Stimulated activated CD4-positive, alpha-beta T cell treated with anti-CD3 and anti-CD28 coated beads, Interleukin-1b, Interleukin-23, amount 100 ng/mL, for 4 hours (primary cell): ENCODE measurements around the gene INAFM2.

ENCODE experiments used
- DNase-seq, 2 donors: peaks; one replicate each; pipeline ENCODE4 v3.0.0-alpha.2; 2020; ENCODE audit warnings: low read depth in 2 of 2

INAFM2 gene

DNA sequence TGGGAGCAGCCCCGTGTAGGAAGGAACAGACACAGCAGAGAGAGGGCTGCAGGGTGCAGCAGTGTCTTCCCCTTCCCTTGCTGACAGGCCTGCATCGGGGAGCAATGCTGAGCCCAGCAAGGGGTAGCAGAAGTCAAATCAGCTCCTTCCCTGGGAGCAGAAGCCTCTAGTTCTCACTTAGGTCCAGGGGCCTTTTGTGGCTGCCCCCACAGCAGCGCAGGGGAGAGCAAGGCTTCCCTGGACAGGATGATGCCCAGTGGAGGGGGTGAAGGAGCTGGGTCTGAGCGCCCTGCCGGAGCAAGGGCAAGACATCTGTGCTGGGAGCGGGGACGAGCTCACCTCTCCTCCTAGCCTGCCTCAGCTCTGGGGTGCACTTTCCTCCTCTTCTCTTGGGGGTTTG lies 16.6 kb upstream of the INAFM2 start:
- no peak for DNase-seq

DNA sequence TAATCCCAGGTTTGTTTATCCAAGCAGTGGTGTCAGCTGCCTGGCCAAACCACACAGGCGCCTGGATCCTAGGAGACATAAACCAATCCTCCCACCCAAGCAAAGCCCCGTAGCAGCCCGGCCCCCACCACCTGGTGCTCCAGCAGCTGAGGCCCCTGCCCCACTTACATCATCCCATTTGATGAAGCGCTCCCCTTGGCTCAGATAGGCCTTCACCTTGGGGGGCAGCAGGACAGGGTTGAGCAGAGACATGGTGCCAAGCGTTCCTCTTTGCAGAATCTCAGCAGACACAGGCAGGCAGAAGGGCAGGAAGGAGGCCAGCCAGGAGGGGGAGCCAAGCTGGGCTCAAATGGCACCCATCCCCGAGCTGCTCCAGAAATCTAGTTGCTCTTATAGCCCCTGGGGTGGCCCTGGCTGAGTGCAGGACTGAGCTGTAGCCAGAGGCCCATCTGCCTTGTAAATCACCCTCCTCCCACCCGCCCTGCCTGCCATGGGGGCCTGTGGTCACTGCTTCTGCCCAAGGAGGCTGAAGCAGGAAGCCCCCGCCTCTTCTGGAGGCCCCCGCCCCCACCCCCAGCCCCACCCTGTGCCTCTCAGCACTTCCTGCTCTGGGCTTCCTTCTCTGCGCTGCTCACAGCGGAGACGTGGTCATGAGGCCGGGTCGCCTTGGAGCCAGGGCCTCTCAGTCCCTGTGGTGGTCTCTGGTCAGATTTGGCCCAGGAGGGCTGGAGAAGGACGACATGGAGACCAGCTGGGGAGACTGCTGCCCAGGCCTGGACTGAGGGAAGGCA lies 15.9 kb upstream of the INAFM2 start, which contains the start of gene PLCB2:
Gene PLCB2, minus strand, starts transcription at position 515 of the 791 bp plus-strand sequence. Its CDS starts 263 bp downstream, at position 252.
- peak; percentile 35 to 47 for DNase-seq

DNA sequence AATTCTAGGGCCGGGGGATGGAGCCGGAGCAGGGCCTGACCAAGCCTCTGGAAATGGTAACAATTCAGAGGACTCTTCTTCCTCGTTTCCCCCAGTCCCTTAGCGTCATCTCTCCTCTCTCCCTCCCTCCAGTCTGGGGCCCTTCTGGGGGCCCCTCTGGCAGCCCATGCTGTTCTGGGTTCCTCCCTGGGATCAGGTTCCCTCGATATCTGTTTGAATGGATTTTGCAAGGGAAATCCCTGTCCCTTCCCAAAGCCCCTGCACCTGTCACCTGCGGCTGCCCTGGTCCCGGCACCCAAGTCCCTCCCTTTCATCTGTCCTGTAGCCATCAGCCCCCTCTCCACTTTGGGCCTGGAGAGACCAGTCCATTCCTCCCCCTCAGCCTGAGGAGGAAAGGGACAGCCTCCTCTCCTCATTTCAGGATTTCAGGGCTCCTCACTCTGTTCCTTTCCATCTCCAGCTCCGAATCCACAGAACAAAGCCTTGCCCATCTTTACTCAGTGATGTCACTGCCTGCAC lies 14.1 kb upstream of the INAFM2 start:
- DNase-seq: no peak

DNA sequence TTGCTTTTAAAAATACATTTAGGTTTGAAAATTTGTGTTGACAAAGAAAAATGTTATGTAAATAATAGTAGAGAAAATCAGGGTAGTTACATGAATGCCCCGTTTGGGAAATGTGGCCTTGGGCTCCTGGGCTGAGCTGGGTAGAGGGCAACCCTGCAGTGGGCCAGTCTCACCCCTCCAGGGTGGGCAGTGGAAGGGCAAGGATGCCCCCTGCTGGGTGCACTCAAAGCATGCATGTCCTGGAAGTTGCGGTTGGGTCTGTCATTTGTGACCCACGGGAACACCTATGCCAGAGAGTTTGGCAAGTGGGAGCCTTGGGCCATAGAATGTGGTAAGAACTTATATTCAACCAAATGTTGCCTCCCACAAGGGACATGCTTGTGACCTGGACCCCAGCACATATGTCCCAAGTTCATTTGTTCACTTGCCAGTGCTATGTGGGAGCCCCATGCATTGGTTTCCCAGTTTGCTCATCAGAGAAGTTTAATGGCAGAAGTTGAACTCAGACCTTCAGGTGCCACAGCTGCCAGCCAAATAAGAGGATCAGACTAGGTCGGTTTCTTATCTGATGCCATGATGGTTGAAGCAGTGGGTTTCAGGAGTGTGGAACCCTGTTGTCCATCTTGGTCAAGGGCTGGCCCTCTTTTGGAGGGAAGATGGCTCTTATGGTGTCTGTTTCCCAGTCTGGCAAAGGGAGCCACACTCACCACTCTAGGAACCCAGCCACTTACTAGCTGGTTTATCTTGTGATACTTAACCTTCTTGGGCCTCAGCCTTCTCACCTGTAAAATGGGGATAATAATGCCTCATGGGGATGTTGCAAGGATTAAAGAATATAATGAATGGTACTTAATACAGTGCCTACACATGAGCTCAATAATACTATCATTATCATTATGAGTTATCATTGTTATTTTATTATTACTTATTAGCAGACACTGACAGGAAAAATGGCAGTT lies 13.2 kb upstream of the INAFM2 start:
- DNase-seq: peak; percentile 42 to 51

DNA sequence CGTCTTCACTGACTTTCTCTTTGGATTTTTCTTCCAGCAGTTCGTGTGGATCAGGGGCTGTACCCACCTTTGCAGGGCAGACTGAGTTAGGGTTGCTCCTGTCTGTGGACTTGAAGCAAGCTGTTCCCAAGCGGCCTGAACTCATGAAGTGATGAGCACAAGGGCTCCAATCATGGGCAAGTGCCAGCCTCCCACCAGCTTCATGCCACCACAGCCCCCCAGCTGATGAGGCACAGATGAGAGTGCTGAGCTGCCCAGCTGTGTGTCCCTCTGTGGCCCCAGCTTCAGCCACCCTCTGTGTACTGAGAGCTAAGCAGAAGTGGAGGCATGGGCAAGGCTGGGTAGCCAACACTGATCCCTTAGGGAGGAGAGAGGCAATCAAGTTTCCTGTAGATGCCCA lies 12.5 kb upstream of the INAFM2 start:
- no peak for DNase-seq

DNA sequence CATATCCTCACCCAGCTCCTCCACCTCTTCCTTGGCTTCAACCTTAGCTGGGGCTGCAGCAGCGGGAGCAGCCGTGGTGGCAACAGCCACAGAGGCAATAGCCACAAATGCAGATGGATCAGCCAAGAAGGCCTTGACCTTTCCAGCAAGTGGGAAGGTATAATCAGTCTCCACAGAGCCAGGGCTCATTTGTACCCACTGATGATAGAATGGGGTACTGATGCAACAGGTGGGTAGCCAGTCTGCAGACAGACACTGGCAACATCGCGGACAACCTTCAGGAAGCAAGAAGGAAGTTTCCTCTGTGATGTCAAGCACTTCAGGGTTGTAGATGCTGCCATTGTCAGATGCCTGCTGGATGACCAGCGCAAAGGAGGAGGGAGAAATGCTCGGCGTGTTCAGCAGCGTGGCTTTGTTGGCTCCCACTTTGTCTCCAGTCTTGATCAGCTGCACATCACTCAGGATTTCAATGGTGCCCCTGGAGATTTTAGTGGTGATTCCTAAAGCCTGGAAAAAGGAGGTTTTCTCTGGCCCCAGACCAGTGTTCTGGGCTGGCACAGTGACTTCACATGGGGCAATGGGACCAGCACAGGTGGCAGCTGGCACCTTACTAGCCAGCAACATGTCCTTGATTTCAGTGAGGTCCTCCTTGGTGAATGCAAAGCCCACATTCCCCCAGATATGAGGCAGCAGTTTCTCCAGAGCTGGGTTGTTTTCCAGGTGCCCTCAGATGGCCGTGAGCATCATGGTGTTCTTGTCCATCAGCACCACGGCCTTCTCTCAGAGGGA lies 10.9 kb upstream of the INAFM2 start:
- no peak for DNase-seq

DNA sequence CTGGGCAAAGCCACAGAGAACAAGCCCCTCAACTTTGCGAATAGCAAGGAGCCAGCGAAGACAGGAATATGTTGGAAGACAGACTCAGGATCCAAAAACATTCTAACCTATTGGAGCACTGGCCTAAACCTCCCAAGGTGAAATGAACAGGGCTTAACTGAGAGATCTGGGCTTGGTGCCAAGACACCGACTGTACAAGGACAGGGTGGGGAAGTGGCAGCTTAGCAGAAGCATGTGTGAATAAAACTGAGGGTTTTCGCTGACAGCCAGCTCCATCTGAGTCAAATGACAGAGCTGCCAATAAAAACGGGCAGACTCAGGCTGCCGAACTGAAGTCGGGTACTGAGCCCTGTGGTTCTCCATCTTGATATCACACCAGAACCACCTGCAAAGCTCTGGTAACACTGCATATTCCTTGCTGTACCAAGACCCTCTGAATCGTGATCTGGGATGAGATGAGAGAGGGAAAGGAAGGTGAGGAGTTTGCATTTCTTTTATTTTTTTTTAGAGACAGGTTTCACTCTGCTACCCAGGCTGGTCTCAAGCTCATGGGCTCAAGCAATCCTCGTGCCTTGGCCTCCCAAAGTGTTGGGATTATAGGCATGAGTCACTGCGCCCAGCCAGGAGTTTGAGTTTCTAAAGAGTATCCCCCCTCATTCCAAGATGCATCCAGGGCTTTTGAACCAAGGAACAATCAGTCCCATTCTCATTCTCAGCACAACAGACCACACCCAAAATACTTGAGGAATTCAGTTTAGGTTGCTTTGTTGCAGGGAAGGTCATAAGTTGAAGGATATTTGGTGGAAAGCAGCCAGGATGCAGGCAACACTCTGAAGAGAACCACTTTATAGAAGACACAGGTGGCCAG lies 9.7 kb upstream of the INAFM2 start:
- DNase-seq: no peak

DNA sequence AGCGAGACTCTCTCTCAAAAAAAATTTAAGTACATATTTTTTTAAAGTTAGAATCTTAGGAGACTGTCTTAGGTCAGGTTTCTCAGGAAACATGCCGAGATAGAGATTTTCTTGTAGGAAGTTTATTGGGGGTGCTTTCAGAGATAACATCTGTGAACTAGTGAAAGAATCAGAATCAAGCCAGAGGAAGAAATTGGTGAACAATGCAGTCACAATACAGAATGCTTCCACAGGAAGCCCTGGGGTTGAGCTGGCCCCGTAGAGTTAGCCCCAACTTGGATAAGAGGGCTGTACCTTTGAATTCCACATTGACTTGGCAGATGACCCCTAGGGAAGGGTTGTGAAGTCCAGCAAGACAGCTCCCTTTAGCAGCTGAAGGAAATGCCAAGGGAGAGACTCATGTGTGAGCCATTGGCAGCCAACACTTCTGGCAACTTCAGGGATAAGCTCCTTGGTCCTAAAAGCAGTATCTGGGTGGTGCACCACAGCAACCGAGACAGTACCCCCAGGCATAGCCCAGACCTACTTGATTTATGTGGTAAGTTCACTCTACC lies 8.7 kb upstream of the INAFM2 start:
- DNase-seq: no peak

DNA sequence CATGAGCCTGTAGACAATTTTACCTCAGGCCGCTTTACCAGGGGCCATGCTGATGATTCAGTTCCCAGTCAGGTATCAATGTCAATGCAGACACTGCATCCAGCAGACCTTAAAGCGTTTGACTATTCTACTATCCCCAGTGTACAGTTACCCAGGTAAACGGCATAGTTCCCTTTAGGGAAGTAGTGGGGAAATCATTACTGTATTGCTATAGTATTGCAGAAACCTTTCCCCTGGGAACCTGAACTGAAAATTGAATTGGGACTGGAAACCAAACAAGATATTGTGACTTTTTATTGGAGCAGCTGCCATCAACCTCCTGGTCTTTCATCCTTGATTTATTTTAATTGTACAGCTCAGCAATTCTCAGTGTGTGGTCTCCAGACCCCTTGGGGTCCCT lies 6.6 kb upstream of the INAFM2 start:
- DNase-seq: no peak

DNA sequence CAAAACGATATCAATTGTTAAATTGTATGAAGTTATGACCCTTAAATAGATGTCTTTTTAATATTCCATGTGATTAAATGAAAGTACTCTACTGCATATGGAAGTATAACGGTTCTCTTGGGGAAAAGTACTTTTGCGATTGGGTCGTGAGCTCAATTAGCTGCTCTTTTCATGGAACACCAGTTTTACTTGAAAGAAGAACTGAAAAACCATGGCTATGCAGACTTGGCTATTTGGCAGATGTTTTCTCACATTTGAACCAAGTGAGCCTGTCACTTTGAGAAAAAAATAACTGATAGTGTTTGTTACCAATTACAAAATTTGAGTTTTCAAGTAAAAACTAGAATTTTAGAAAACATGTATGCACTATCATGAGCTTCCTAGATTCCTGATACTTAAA lies 5.9 kb upstream of the INAFM2 start:
- no peak for DNase-seq

DNA sequence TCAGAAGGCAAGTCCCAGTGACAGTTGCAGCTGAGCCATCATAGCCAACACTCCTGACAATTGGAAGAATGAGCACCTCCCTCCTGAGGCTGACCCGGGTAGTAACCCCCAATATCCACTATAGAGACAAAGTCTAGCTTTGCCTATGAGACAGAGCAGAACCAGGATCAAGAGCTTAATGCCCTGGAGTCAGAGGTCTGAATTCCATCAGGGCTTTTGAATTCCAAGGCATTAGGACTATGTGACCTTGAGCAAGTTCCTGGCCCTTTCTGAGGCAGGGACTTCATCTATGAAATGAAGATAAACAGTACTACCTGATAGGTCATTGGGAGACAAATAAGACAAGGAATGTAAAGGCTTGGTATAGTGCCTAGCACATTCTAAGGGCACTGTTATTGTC lies 3.1 kb upstream of the INAFM2 start:
- no peak for DNase-seq

DNA sequence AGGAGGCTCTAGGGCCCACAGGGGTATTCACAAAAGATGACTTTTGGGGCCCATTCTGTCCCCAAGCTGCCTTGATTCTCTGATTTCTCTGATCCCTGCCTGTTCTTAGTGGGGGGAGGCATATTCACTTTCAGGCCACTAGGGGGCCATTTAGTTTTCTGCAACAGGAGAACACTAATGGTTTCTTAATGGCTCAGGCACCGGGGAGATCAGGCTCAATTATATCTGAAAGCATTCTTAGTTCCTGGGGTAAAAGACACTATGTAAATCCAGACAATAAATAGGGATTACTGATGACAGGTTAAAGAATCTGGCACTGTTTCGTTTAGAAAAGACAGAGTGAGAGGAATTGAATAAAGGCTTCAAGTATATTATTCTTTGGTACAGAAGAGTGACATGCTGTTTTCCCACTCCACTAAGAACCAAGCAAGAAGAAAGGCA lies 2.5 kb upstream of the INAFM2 start:
- DNase-seq: peak in 1 of 2 donors; percentile 51

DNA sequence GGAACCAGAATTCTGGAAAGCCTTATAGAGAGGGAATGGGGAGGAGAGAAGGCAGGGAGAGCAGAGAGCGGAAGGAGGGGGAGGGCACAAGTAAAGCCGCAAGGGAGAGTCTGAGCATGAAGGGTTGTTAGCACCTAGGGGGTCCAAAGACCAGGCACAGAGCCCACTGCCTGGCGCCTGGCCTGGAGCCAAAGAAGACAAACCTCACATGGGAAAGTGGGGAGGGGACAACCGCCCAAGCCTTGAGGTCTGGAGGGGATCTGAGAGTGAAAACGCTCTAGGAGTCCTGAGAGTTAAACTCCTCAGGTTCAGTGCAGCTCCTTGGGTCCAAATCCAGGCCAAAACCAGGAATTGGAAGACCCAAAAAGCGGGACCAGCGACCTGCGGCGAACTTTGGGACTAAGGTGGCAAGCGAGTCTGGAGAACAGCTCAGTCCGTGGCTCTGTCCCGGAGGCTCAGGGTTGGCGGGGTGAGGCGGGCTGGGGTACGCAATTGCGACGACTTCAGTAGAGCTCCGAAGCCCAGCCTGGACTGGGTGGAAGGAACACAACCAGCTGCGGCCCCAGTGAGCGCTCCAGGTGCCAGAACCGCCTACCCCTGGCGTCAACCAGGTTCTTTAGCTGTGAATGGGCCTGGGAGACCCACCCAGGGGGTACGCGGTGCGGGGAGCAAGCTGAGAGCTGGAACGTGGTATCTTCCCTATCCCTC lies 807 bp upstream of the INAFM2 start:
- no peak for DNase-seq

DNA sequence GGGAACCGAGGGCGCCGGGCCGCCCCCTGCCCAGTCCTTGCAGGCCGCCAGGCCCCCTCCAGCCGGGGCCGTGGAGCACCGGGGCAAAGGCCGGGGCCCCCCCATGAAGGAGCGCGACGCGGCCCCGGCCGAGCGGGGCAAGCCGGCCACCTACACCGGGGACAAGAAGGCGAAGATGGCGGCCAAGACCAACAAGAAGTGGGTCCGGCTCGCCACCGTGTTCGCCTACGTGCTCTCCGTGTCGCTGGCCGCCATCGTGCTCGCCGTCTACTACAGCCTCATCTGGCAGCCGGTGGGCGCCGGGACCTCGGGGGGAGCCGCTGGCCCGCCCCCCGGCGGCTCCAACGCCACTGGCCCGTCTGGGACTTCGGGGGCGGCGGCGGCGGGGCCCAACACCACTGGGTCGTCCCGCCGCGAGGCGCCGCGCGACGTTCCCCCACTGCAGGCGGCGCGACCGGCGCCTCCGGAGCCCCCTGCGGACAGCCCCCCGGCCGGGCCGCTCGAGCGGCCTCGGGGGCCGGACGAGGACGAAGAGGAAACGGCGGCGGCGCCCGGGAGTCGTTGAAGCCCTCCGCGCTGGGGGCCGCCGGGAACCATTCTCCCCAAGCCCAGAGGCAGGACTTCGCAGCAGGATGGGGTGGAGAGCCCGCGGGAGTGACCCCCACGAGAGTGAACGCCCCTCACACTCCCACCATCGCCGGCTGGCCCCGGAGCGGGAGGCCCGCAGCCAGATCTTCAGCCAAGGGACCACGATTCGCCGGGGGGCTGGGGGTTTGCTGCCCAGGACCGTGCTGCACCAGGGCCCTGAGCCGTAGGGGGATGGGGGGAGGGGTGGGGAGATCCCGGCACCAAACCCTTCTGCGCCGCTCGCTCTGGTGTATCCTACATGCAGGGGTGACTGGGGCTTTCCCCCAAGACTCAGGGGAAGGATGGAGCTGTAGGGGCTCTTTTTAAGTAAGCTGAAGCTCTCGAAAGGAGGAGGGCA lies 753 bp downstream of the INAFM2 start:
- DNase-seq: peak in 1 of 2 donors; percentile 31

DNA sequence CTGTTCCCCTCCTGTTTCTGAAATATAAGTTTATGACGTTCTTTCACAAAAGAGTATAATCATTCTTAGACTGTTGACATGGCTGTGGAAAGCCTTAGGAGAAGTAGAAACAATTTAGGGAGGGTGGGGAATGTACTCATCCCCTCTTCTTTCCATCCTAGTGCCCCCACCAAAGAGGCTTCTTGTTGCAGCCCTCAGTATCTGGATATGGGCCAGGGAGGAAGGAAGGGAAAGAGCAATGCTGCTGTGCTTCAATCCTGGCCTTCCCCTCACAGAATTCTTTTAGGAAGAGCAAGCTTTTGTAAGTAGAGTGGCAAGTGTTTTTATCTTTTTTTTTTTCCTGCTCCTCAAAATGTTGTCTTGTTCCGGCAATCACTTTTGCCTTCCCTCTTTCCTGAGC lies 1.7 kb downstream of the INAFM2 start:
- DNase-seq: no peak

DNA sequence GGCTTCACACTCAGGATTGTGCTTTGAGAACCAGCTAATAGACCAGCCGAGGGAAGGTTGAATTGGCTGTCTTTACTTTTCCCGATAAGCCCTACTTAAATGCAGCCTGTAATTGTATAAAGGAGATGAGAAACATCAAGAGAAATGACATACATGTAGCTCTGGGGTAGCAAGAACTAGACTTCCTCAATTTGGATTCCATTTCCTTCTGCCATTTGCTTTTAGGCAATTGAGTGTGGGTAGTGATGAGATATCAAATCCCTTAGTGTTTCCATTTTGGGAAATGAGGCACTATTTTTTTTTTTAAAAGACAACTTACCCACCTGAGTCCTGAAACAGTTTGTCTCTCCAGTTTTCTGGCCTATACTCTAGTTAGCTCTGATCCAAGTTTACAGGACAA lies 2.2 kb downstream of the INAFM2 start:
- DNase-seq: no peak

DNA sequence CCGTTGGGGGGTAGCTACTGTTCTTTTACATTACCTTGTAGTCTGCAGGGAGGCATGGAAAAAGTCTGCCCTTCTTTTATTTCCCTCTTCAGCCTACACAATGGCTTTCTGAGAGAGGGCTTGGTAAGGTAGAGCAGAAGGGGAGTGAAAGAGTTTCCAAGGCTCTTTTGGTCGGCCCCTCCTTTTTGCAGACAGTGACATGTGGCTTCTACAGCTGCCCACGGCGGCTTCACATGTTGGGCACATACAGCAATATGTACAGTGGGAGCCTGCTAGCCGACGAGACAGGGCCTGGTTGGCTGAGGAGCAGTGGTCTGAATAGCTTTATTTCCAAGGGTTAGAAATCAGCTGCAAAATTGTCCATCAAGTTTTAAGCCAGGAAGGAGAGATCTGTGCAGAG lies 4.0 kb downstream of the INAFM2 start:
- no peak for DNase-seq

DNA sequence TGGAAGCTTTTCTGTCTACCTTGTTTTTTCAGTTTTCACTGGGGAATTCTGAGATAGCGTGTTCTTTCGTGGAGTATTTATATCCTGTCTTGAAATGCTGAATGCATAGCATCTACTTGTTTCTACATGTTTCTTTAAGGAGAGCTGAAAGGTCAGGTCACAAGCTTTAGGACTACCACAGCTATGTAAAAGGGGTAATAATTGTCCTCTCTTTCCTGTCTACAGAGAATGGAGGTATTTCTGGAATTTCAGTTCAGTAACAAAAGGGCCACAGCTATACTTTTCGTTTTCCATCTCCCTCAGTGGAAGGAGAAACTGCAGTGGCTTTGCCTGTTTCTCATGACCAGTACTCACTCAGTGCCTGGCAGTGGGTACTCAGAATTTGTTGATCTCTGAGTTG lies 4.7 kb downstream of the INAFM2 start:
- no peak for DNase-seq
